Activated CD8-positive, alpha-beta T cell treated with anti-CD3 and anti-CD28 coated beads for 36 hours (primary cell): ENCODE results near the gene TSPAN4. TPM values are rescaled to one million over a fixed set of nuclear protein-coding genes. Genes with fewer than 3 reads are reported as not detected.
A peak's percentile ranks its signal among the peaks of the same experiment; 100 is the strongest.

Experiments used
- ATAC-seq: fragments of 200-7000 bp; cut with Tn5 transposase; one replicate; pipeline ENCODE4 v1.10.0; 2021; ENCODE audit warnings: mild to moderate bottlenecking, moderate library complexity
- CTCF ChIA-PET: fragments of 350-600 bp; sonication (Branson Sonifier 250); formaldehyde crosslinking; loops from one replicate; lab custom pipeline; 2021; ENCODE audit warnings: antibody characterized with exemption; lab: Charles Lee
- POLR2A ChIA-PET: fragments of 350-600 bp; sonication (Branson Sonifier 250); formaldehyde crosslinking; loops from one replicate; lab custom pipeline; 2021; ENCODE audit warnings: antibody characterized with exemption; lab: Charles Lee
- DNase-seq: peaks from one replicate; pipeline ENCODE4 v3.0.0-alpha.2; 2020
- H3K27ac Mint-ChIP-seq: one replicate; pipeline ENCODE4 v1.8.0; 2021; ENCODE audit warnings: mild to moderate bottlenecking, mixed read lengths
- H3K27me3 Mint-ChIP-seq: one replicate; pipeline ENCODE4 v1.8.0; 2021; ENCODE audit warnings: mixed read lengths
- H3K36me3 Mint-ChIP-seq: one replicate; pipeline ENCODE4 v1.8.0; 2021; ENCODE audit warnings: low read depth, mixed read lengths
- H3K4me1 Mint-ChIP-seq: one replicate; pipeline ENCODE4 v1.8.0; 2021; ENCODE audit warnings: low read depth, mixed read lengths
- H3K4me3 Mint-ChIP-seq: one replicate; pipeline ENCODE4 v1.8.0; 2021; ENCODE audit warnings: mild to moderate bottlenecking, moderate library complexity, mixed read lengths
- H3K9me3 Mint-ChIP-seq: one replicate; pipeline ENCODE4 v1.8.0; 2021; ENCODE audit warnings: mixed read lengths
- intact Hi-C: fragments of 100-400 bp; cut with micrococcal nuclease; formaldehyde crosslinking; loops from one replicate; pipeline ENCODE4 v1.10.0; 2022
- total RNA-seq, 2 experiments: library from RNA; stranded (reverse); gene quantifications; one replicate each; pipeline ENCODE4 v1.2.3, GENCODE V29; 2021
- TF ChIP-seq, protein P1 (sequence below): fragments of 200-600 bp; IDR thresholded peaks from one replicate; pipeline ENCODE4 v1.8.0; 2022; ENCODE audit warnings: antibody characterized with exemption, mild to moderate bottlenecking

TSPAN4 gene
- total RNA-seq, 2 experiments from 2014 or later = 15.4 to 16.0 TPM

GRCh38 chr11:826836-827145 is 15.9 kb upstream of the TSPAN4 start:
- ChIA-PET CTCF (interaction anchor here (1.2 kb wide), 1 partner anchor 18 kb away, joined by 4 read pairs; no protein-coding TSS in a partner anchor), POLR2A (interaction anchor here (1.1 to 21.1 kb wide), 3 partner anchors 8 to 14 kb away, joined by 3 to 273 read pairs (median 81); partner anchors contain the start of genes PNPLA2, POLR2L, RPLP2 and TSPAN4)
- Mint-ChIP-seq H3K9me3 (no peaks in the 10 kb centered on the region), H3K4me3 (peak overlapping the region; percentile 65), H3K4me1 (peaks cover 36% of the 10 kb centered on the region), H3K36me3 (peaks cover 13% of the 10 kb centered on the region), H3K27me3 (peaks cover 38% of the 10 kb centered on the region), H3K27ac (no peak overlapping the region)
- TF ChIP-seq, protein P1, sequence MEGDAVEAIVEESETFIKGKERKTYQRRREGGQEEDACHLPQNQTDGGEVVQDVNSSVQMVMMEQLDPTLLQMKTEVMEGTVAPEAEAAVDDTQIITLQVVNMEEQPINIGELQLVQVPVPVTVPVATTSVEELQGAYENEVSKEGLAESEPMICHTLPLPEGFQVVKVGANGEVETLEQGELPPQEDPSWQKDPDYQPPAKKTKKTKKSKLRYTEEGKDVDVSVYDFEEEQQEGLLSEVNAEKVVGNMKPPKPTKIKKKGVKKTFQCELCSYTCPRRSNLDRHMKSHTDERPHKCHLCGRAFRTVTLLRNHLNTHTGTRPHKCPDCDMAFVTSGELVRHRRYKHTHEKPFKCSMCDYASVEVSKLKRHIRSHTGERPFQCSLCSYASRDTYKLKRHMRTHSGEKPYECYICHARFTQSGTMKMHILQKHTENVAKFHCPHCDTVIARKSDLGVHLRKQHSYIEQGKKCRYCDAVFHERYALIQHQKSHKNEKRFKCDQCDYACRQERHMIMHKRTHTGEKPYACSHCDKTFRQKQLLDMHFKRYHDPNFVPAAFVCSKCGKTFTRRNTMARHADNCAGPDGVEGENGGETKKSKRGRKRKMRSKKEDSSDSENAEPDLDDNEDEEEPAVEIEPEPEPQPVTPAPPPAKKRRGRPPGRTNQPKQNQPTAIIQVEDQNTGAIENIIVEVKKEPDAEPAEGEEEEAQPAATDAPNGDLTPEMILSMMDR = no peak
- ATAC-seq = peak; percentile 14
- intact Hi-C loops = no loop called here
- peak; percentile 42 for DNase-seq

DNA sequence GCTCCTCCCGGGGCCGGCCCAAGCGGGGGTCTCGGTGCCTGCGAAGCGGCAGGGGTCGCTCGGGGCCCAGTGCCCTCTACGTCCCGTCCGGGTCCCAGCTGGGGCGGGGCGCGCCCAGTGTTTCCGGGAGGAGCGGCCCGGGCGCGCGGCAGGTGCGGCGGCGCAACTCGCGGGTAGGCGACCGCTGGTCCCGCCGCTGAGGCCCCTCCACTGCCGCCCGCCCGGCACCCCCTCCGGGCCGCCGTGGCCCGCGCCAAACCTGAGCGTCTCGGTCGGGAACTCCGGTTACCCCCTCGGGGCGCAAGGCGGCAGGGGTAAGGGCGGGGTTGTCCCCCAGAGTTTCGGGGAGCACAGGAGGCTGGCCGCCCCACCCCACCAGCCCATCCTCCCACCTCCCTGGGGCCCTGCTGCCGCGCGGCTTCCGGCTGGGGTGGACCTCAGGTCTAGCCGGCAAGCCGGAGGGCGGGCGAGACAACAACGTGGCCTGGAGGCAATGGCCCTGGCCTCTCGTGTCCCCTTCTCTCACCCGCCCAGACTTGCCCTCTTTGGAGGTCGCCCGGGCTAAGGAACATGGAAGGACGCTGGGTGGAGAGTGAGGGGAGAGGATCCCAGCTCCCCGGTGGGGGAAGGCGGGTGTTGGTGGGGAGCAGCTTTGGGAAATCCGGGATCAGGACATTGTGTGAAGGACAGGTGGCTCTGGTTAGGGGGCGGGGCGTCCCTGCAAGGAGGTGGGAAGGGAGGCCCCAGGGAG is 15.3 kb upstream of the TSPAN4 start:
- intact Hi-C loops = no loop called here
- no peak overlapping the region for H3K27ac Mint-ChIP-seq
- CTCF ChIA-PET = interaction anchor here (1.2 to 1.3 kb wide), 2 partner anchors 16 to 17 kb away, joined by 3 to 4 read pairs; partner anchors contain the start of genes POLR2L and TSPAN4

DNA sequence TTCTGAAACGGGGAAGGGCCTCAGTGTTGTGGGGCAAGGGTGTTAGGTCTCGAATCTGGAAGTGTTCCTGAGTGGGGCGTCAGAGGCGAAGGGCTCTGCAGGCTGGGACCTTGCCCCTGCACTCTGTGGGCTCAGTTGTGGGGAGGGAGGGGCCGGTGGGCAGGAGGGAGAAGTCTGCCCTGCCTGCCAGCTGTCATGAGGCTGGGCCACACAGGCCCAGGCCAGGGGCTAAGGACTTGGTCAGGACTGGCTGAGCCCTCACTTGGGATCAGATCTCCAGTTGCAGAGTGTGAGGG is 14.8 kb upstream of the TSPAN4 start, which contains the start of gene CRACR2B:
Gene CRACR2B (plus strand): TSS at position 23 of the 296 bp plus-strand sequence. CDS start 689 bp downstream, outside the sequence.
- TF ChIP-seq, protein P1 = no peak
- peaks cover 39% of the 10 kb centered on the region for H3K27me3 Mint-ChIP-seq
- no peak within 1 kb of the TSS for H3K27ac Mint-ChIP-seq
- H3K36me3 Mint-ChIP-seq = peaks cover 13% of the 10 kb centered on the region
- H3K9me3 Mint-ChIP-seq = no peaks in the 10 kb centered on the region
- H3K4me3 Mint-ChIP-seq = peak within 1 kb of the TSS; percentile 65
- CTCF ChIA-PET = interaction anchor here (1.2 to 1.3 kb wide), 2 partner anchors 15 to 16 kb away, joined by 3 to 4 read pairs; partner anchors contain the start of genes POLR2L and TSPAN4
- POLR2A ChIA-PET = interaction anchor here (9.3 to 21.1 kb wide), 2 partner anchors 12 to 13 kb away, joined by 81 to 273 read pairs; partner anchors contain the start of genes PNPLA2, POLR2L, RPLP2 and TSPAN4
- DNase-seq (peak; percentile 21), ATAC-seq (no peak)
- intact Hi-C loops = no loop called here
- peaks cover 33% of the 10 kb centered on the region for H3K4me1 Mint-ChIP-seq

More for the DNA sequence above, 15.3 kb upstream of the TSPAN4 start:
- H3K9me3 Mint-ChIP-seq = no peaks in the 10 kb centered on the region
- H3K27me3 Mint-ChIP-seq = peaks cover 39% of the 10 kb centered on the region
- H3K4me3 Mint-ChIP-seq = peak overlapping the region; percentile 65
- TF ChIP-seq, protein P1 = no peak
- DNase-seq (peak; percentile 42), ATAC-seq (peak; percentile 28)
- POLR2A ChIA-PET = interaction anchor here (9.3 to 21.1 kb wide), 2 partner anchors 11 to 14 kb away, joined by 81 to 273 read pairs; partner anchors contain the start of genes PNPLA2, POLR2L, RPLP2 and TSPAN4
- H3K36me3 Mint-ChIP-seq = peaks cover 13% of the 10 kb centered on the region
- H3K4me1 Mint-ChIP-seq = peaks cover 33% of the 10 kb centered on the region

DNA sequence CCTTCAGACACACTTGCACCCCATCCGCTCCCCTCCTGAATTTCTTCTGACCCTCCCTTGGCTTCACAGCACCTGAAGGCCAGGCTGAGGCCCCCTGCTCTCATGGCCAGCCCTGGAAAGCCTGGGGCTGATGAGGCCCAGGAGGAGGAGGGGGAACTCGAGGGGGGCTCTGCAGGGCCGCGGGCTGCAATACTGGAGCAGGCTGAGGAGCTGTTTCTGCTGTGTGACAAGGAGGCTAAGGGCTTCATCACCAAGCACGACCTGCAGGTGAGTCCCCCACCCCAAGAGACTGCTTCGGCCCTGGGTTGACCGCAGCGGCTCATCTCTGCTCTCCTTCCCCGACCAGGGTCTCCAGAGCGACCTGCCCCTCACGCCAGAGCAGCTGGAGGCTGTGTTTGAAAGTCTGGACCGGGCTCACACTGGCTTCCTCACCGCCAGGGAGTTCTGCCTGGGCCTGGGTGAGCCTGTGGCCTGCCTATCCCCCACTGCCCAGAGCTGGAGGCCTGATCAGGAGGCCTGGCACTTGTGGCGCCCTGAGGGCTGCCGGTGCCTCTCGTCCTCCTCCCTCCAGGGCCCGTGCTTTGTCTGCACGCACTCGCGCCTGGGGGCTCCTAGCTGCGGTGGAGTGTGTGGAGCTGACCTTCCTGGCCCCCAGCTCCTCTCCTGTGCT is 14.0 kb upstream of the TSPAN4 start:
- DNase-seq (no peak), ATAC-seq (no peak)
- no peaks in the 10 kb centered on the region for H3K9me3 Mint-ChIP-seq
- TF ChIP-seq, protein P1 = no peak
- ChIA-PET POLR2A (interaction anchor here (9.3 to 21.1 kb wide), 2 partner anchors 13 kb away, joined by 81 to 273 read pairs; partner anchors contain the start of genes PNPLA2, POLR2L, RPLP2 and TSPAN4), CTCF (interaction anchor here (0.9 to 1.3 kb wide), 2 partner anchors 10 to 14 kb away, joined by 3 read pairs; partner anchors contain the start of genes PNPLA2, POLR2L and TSPAN4)
- peaks cover 11% of the 10 kb centered on the region for H3K36me3 Mint-ChIP-seq
- no peak overlapping the region for H3K27ac Mint-ChIP-seq
- H3K4me1 Mint-ChIP-seq = peaks cover 34% of the 10 kb centered on the region
- H3K27me3 Mint-ChIP-seq = peaks cover 39% of the 10 kb centered on the region
- H3K4me3 Mint-ChIP-seq = no peak overlapping the region
- intact Hi-C loops = no loop called here
